DMS153 treated with DMSO at 0.1 percent for 48 hours (cell line): ENCODE results near the gene MRM3.
"Not testable (repeated sequence)": the region's sequence is repeated elsewhere in the genome, so short reads cannot be mapped to it uniquely, and the experiment has no call there.

Experiments used
- DNase-seq: peaks from one replicate; lab custom pipeline; 2025; ENCODE audit not compliant: unreplicated experiment; lab: John Stamatoyannopoulos, UW

MRM3 gene

GRCh38 chr17:823501-823902 is 41.3 kb downstream of the MRM3 start:
- no peak for DNase-seq

GRCh38 chr17:824378-824777 is 42.2 kb downstream of the MRM3 start:
- DNase-seq, result no peak

- DNase-seq, result no peak
Observed at GRCh38 chr17:825216-825615, 43.1 kb downstream of the MRM3 start.

- DNase-seq, result no peak
Observed at GRCh38 chr17:826778-827177, 44.6 kb downstream of the MRM3 start.

GRCh38 chr17:828761-829160 is 46.6 kb downstream of the MRM3 start:
- DNase-seq, result no peak

GRCh38 chr17:829614-830013 is 47.5 kb downstream of the MRM3 start:
- not testable (repeated sequence) for DNase-seq

- no peak for DNase-seq
Observed at GRCh38 chr17:830381-830780, 48.2 kb downstream of the MRM3 start.

- no peak for DNase-seq
Observed at GRCh38 chr17:830950-831349, 48.8 kb downstream of the MRM3 start.

GRCh38 chr17:834136-834535 is 52.0 kb downstream of the MRM3 start:
- no peak for DNase-seq

GRCh38 chr17:835263-835662 is 53.1 kb downstream of the MRM3 start:
- DNase-seq, result no peak

- DNase-seq, result not testable (repeated sequence)
Observed at GRCh38 chr17:835721-836120, 53.6 kb downstream of the MRM3 start.

- DNase-seq, result no peak
Observed at GRCh38 chr17:836151-836550, 54.0 kb downstream of the MRM3 start.

GRCh38 chr17:838486-838885 is 56.3 kb downstream of the MRM3 start:
- no peak for DNase-seq

- no peak for DNase-seq
Observed at GRCh38 chr17:841313-841712, 59.2 kb downstream of the MRM3 start.
